ENCODE results near the gene COQ5. TPM values are rescaled to one million over a fixed set of nuclear protein-coding genes. Genes with fewer than 3 reads are reported as not detected.
"Not testable (repeated sequence)": the region's sequence is repeated elsewhere in the genome, so short reads cannot be mapped to it uniquely, and the experiment has no call there.

Gene COQ5
- total and polyA plus RNA-seq, 2 experiments from 2014 or later: 30.7 to 32.6 TPM

GRCh38 chr12:120488057-120488640 lies 40.8 kb downstream of the COQ5 start:
- H3K27me3 Mint-ChIP-seq (ENCODE audit: insufficient read depth, low read depth, poor library complexity): peaks cover 2% of the 10 kb centered on the region
- Histone ChIP-seq H3K4me1 (ENCODE audit: insufficient read depth) (no peaks in the 10 kb centered on the region), H3K27ac (ENCODE audit: low read depth) (no peak overlapping the region), H4K20me1 (replicated peaks; ENCODE audit: insufficient read depth) (no peaks in the 10 kb centered on the region), H3K9me2 (ENCODE audit: insufficient read depth) (no peaks in the 10 kb centered on the region), H3K4me3 (no peak overlapping the region), H3K79me2 (replicated peaks; ENCODE audit: insufficient read depth) (no peaks in the 10 kb centered on the region), H3K27me3 (ENCODE audit: insufficient read depth) (no peaks in the 10 kb centered on the region), H2AFZ (no peak overlapping the region), H3K4me2 (no peak overlapping the region), H3K36me3 (ENCODE audit: insufficient read depth) (no peaks in the 10 kb centered on the region), H3F3A (replicated peaks; ENCODE audit: low read depth) (no peaks in the 10 kb centered on the region)
- TF ChIP-seq, protein P1, sequence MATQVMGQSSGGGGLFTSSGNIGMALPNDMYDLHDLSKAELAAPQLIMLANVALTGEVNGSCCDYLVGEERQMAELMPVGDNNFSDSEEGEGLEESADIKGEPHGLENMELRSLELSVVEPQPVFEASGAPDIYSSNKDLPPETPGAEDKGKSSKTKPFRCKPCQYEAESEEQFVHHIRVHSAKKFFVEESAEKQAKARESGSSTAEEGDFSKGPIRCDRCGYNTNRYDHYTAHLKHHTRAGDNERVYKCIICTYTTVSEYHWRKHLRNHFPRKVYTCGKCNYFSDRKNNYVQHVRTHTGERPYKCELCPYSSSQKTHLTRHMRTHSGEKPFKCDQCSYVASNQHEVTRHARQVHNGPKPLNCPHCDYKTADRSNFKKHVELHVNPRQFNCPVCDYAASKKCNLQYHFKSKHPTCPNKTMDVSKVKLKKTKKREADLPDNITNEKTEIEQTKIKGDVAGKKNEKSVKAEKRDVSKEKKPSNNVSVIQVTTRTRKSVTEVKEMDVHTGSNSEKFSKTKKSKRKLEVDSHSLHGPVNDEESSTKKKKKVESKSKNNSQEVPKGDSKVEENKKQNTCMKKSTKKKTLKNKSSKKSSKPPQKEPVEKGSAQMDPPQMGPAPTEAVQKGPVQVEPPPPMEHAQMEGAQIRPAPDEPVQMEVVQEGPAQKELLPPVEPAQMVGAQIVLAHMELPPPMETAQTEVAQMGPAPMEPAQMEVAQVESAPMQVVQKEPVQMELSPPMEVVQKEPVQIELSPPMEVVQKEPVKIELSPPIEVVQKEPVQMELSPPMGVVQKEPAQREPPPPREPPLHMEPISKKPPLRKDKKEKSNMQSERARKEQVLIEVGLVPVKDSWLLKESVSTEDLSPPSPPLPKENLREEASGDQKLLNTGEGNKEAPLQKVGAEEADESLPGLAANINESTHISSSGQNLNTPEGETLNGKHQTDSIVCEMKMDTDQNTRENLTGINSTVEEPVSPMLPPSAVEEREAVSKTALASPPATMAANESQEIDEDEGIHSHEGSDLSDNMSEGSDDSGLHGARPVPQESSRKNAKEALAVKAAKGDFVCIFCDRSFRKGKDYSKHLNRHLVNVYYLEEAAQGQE (IDR thresholded peaks at IDR 0.05; ENCODE audit: unreplicated experiment): no peak
- TF ChIP-seq, protein P2, sequence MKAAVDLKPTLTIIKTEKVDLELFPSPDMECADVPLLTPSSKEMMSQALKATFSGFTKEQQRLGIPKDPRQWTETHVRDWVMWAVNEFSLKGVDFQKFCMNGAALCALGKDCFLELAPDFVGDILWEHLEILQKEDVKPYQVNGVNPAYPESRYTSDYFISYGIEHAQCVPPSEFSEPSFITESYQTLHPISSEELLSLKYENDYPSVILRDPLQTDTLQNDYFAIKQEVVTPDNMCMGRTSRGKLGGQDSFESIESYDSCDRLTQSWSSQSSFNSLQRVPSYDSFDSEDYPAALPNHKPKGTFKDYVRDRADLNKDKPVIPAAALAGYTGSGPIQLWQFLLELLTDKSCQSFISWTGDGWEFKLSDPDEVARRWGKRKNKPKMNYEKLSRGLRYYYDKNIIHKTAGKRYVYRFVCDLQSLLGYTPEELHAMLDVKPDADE (IDR thresholded peaks at IDR 0.05): no peak
- TF ChIP-seq EZH2 (IDR thresholded peaks at IDR 0.05; ENCODE audit: low read depth, unreplicated experiment): no peak
- no peak for TF ChIP-seq STAT1 (IDR thresholded peaks at IDR 0.05; ENCODE audit: unreplicated experiment)
- no peak for TF ChIP-seq ZNF462 (CRISPR knock-in tag; IDR thresholded peaks at IDR 0.05)
- no peak for TF ChIP-seq EZH2phosphoT487 (IDR thresholded peaks at IDR 0.05; ENCODE audit: unreplicated experiment)
- TF ChIP-seq ZNF331 (CRISPR knock-in tag; IDR thresholded peaks at IDR 0.05; ENCODE audit: low read depth): no peak
- no peak for TF ChIP-seq ZNF114 (CRISPR knock-in tag; IDR thresholded peaks at IDR 0.05)
- TF ChIP-seq, protein P3, sequence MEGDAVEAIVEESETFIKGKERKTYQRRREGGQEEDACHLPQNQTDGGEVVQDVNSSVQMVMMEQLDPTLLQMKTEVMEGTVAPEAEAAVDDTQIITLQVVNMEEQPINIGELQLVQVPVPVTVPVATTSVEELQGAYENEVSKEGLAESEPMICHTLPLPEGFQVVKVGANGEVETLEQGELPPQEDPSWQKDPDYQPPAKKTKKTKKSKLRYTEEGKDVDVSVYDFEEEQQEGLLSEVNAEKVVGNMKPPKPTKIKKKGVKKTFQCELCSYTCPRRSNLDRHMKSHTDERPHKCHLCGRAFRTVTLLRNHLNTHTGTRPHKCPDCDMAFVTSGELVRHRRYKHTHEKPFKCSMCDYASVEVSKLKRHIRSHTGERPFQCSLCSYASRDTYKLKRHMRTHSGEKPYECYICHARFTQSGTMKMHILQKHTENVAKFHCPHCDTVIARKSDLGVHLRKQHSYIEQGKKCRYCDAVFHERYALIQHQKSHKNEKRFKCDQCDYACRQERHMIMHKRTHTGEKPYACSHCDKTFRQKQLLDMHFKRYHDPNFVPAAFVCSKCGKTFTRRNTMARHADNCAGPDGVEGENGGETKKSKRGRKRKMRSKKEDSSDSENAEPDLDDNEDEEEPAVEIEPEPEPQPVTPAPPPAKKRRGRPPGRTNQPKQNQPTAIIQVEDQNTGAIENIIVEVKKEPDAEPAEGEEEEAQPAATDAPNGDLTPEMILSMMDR (conservative IDR thresholded peaks at IDR 0.05; ENCODE audit: low read depth in 2 of 2): no peak
- TF ChIP-seq JUNB (IDR thresholded peaks at IDR 0.05; ENCODE audit: unreplicated experiment): no peak
- no peak for ATAC-seq
- no peak overlapping the region for H3K4me3 Mint-ChIP-seq
- peaks cover 9% of the 10 kb centered on the region; the same call in 2 of the 3 replicates for H3K36me3 Mint-ChIP-seq (ENCODE audit: low read depth)
- no peaks in the 10 kb centered on the region for H3K4me1 Mint-ChIP-seq
- H3K9me3 Mint-ChIP-seq: no peaks in the 10 kb centered on the region
- no peak overlapping the region; the same call in 1 of the 2 replicates for H3K27ac Mint-ChIP-seq
- no peak for DNase-seq (ENCODE audit: low spot score)

- not testable (repeated sequence) for H3F3A ChIP-seq (replicated peaks; ENCODE audit: low read depth); H3K36me3 ChIP-seq (ENCODE audit: insufficient read depth); H3K79me2 ChIP-seq (replicated peaks; ENCODE audit: insufficient read depth); H3K9me3 Mint-ChIP-seq; H3K4me3 Mint-ChIP-seq; H3K36me3 Mint-ChIP-seq (ENCODE audit: low read depth); H3K9me2 ChIP-seq (ENCODE audit: insufficient read depth); H2AFZ ChIP-seq; H3K4me1 Mint-ChIP-seq; H4K20me1 ChIP-seq (replicated peaks; ENCODE audit: insufficient read depth); H3K27me3 Mint-ChIP-seq (ENCODE audit: insufficient read depth, low read depth, poor library complexity); H3K27me3 ChIP-seq (ENCODE audit: insufficient read depth); DNase-seq (ENCODE audit: low spot score); H3K4me3 ChIP-seq; H3K27ac Mint-ChIP-seq; H3K27ac ChIP-seq (ENCODE audit: low read depth); H3K4me2 ChIP-seq; ATAC-seq; H3K4me1 ChIP-seq (ENCODE audit: insufficient read depth)
Measured at GRCh38 chr12:120487552-120487951, 41.4 kb downstream of the COQ5 start.

Data from GM23338 (cell line).